Measurements from ENCODE around the gene WT1. TPM values are rescaled to one million over a fixed set of nuclear protein-coding genes. Genes with fewer than 3 reads are reported as not detected.

Gene WT1
- total and polyA plus RNA-seq, 2 of the 4 experiments (the other 2 are of a cell fraction), result not detected

GRCh38 chr11:32340181-32340580, 95.2 kb downstream of the WT1 start:
- Histone ChIP-seq H3K4ac (ENCODE audit: low read depth, low read length) (no peak overlapping the region), H2AK5ac (ENCODE audit: low read depth, low read length) (no peak overlapping the region), H3K36me3 (ENCODE audit: control insufficient read depth, insufficient read depth, low read length) (no peaks in the 10 kb centered on the region), H3K18ac (ENCODE audit: low read depth, low read length) (no peak overlapping the region), H2BK120ac (ENCODE audit: low read depth, low read length) (no peak overlapping the region), H3K9me3 (ENCODE audit: control insufficient read depth, insufficient read depth, low read length) (no peaks in the 10 kb centered on the region), H3K79me1 (ENCODE audit: low read depth in 1 of 2, low read length in 2 of 2) (no peaks in the 10 kb centered on the region), H4K20me1 (ENCODE audit: insufficient read depth, low read length) (no peaks in the 10 kb centered on the region), H3K56ac (ENCODE audit: extremely low read depth, insufficient read depth, low read length) (no peak overlapping the region), H3K4me2 (ENCODE audit: low read depth, low read length) (no peak overlapping the region), H2AFZ (replicated peaks; ENCODE audit: low read length, poor library complexity) (no peak overlapping the region), H2AK9ac (replicated peaks; ENCODE audit: low read depth, low read length, poor library complexity) (no peak overlapping the region), H3K27me3 (ENCODE audit: control insufficient read depth, insufficient read depth, low read length) (no peaks in the 10 kb centered on the region; the same call in 1 of the 2 replicates), H4K5ac (ENCODE audit: low read depth, low read length) (no peak overlapping the region), H4K91ac (ENCODE audit: insufficient read depth, low read depth, low read length) (no peak overlapping the region), H3K9ac (ENCODE audit: low read depth, low read length) (no peak overlapping the region), H2BK5ac (ENCODE audit: low read depth, low read length, poor library complexity, severe bottlenecking) (no peak overlapping the region), H3K9me1 (ENCODE audit: insufficient read depth, low read length) (no peaks in the 10 kb centered on the region), H4K8ac (ENCODE audit: low read depth in 2 of 2, low read length in 2 of 2) (no peak overlapping the region), H2BK20ac (ENCODE audit: low read depth, low read length) (no peak overlapping the region), H3K4me1 (ENCODE audit: control insufficient read depth, insufficient read depth, low read length) (no peaks in the 10 kb centered on the region), H3K4me3 (ENCODE audit: insufficient read depth, low read depth, low read length) (no peak overlapping the region), H2BK15ac (ENCODE audit: low read depth, low read length) (no peak overlapping the region), H3K23ac (ENCODE audit: low read depth, low read length) (no peak overlapping the region), H3K14ac (replicated peaks; ENCODE audit: low read depth, low read length) (no peak overlapping the region), H3K27ac (ENCODE audit: insufficient read depth, low read length) (no peak overlapping the region)
- in situ Hi-C loops (cut with MboI; ENCODE audit: low sequenced_read_pairs), result no loop called here
- ChIA-PET CTCF (no interaction called here), POLR2A (ENCODE audit: unreplicated experiment) (interaction anchor here (0.6 kb wide), 1 partner anchor 34 kb away, joined by 4 read pairs; no protein-coding TSS in a partner anchor)
- no CpG with 5 or more reads among the region's 3 CpGs for WGBS, 2 experiments (ENCODE audit: extremely low coverage in 2 of 2, insufficient read length in 1 of 2)
- ATAC-seq (ENCODE audit: low read depth) (no peak), DNase-seq (no peak)
- TF ChIP-seq MAZ (IDR thresholded peaks at IDR 0.05; ENCODE audit: borderline replicate concordance, low read depth, low read length) (no peak), SMC3 (IDR thresholded peaks at IDR 0.05; ENCODE audit: low read depth, low read length) (no peak), MXI1 (IDR thresholded peaks at IDR 0.05; ENCODE audit: borderline replicate concordance, low read depth, low read length) (no peak), CHD1 (IDR thresholded peaks at IDR 0.05; ENCODE audit: low read depth, low read length) (no peak), NFE2L2 (IDR thresholded peaks at IDR 0.05; ENCODE audit: low read depth, low read length) (no peak), CTCF (conservative IDR thresholded peaks at IDR 0.05; ENCODE audit: low read depth, low read length) (no peak), RFX5 (IDR thresholded peaks at IDR 0.05; ENCODE audit: low read depth, low read length) (no peak), MAFK (IDR thresholded peaks at IDR 0.05; ENCODE audit: low read depth, low read length) (no peak), BHLHE40 (IDR thresholded peaks at IDR 0.05; ENCODE audit: low read depth, low read length) (no peak), FOS (IDR thresholded peaks at IDR 0.05; ENCODE audit: low read depth, low read length) (no peak)
- intact Hi-C loops (cut with micrococcal nuclease), result loop anchor here (10.0 kb wide), 1 partner anchor 55 kb away; no protein-coding TSS in a partner anchor
- dilution Hi-C loops (cut with HindIII; ENCODE audit: low sequenced_read_pairs, unreplicated experiment), result no loop called here
- BruUV-seq (replicated peaks), result no TSS peak
